ENCODE data around the gene PPP1R12A.
"Not testable (repeated sequence)": the region's sequence is repeated elsewhere in the genome, so short reads cannot be mapped to it uniquely, and the experiment has no call there.

The PPP1R12A gene

DNA sequence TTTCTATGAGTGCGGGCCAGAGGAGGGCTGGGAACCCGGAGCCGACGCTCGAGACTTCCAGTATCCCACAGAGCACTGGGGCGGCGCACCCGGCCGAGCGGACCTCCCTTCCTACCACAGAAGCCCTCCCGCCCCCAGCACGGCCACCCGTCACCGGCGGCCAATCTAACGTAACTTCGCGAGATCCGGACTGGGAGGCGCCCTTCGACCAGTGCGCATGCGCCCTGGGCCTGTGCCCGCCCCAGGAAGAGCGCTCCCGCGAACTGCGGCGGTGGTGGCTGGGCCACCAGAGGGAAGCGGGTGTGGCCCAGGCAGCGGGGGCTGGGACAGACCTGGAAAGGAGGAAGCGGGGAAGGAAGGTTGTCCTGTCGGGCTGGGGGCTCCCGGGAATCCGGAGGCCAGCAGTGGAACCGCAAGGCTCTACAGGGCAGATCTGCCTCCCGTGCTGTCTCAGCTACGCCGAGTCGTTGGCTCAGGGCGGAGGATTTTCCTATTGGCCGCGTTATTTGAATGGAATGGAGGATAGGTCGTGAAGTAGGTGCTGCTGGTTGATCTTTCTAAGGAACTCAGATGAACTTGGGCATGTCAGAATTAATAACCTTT lies at the start of gene PPP1R12A:
PPP1R12A (minus strand) TSS at position 77 of the 603 bp plus-strand sequence. CDS start 166 bp downstream, outside the sequence.
- peak; percentile 93 for DNase-seq

DNA sequence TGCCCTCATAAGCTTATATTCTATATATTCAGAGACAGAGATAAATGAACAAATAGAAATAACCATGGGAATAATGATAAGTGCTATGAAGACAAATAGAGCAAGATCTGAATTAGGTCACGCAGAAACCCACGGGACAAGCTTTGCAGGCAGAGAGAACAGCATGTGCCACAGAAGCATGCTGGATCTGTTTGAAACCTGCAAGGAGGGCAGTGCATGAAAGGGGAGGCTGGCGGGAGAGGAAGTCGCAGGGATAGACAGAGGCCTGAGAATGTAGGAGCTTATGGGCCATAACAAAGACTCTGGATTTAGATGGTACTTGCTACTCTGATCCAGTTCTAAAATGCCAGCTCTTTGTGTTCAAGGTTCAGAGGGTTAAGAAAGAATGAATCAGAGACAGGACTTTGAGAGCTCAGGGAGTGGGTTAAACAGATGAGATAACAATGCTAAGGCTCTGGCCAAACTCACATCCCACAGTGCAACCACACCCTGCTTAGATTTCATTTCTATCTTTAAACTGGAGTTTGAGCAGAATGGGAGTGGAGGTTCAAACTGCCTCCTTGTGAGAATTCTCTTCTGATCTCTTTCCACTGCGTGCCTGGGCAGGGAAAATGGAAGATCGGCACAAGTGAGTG lies 49.2 kb upstream of the PPP1R12A start:
- no peak for DNase-seq

DNA sequence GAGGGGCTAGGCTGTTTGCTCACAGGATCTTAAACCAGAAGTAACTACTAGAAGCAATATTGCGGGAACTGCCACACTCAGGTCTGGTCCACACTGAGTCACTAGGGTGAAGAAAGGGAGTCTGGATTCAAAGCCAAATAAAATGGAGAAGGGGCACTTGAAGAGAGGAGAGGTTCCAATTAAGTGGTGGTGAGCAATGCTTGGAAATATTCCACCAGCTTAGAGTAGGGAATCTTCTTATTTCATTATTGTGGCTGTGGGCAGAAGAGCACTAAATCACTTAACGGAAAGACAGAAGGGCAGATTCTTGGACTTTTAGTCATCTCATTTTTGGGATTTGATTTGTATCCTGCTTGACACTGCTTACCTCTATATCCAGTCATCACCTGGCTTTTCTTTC lies 48.6 kb upstream of the PPP1R12A start:
- DNase-seq = no peak

DNA sequence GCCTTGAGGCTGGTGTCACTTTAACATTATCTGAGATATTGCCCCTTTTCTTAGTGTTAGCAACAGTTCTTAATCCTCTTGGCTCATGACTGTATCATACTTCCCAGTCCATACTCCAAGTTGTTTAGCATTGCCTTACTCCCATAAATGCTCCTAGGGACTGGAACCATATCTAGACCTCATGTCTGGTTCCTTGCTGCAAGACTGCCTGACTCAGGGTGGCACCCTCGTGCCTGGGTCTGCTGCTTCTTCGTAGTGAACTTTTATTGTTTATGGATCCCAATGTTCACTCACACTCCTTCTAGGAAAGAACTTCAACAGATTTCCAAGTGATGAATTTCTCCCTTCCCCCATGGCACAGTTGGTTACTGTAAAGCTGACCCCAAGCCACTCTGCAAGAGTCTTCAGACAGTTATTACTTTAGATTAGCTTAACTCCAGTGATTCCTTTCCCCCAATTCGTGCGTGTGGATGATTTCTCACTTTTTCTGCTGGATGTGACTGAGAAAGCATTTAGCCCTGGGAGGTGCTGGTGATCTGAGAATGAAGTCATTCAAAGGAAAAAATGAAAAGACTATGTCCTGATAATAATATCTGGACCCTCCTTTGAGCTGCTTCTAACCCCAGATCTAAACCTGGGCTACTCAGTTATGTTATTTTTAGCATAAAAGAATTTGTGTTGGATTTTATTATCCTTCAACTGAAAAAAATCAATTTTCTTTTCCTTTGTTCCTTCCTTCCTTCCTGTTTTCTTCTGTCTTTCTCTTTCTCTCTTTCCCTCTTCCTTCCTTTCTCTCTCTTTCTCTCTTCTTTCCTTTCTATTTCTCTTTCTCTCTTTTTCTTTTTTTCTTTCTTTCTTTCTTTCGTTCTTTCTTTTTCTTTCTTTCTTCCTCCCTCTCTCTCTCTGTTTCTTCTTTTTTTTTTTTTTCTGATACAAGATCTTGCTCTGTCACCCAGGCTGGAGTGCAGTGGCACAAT lies 47.5 kb upstream of the PPP1R12A start:
- DNase-seq = no peak

DNA sequence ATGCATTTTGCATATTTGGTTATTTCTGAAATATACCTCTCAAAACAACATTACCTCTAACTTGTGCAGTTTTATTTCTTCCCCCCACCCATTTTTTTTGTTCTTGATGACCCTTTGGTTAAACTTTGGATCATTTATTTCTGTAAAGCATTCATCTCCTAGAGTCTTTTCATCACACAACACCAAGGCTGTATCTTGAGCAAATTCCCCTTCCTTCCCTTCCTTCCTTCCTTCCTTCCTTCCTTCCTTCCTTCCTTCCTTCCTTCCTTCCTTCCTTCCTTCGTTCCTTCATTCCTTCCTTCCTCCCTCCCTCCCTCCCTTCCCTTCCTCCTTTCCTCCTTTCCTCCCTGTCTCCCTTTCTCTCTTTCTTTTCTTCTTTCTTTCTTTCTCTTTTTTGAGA lies 43.8 kb upstream of the PPP1R12A start:
- DNase-seq = no peak

DNA sequence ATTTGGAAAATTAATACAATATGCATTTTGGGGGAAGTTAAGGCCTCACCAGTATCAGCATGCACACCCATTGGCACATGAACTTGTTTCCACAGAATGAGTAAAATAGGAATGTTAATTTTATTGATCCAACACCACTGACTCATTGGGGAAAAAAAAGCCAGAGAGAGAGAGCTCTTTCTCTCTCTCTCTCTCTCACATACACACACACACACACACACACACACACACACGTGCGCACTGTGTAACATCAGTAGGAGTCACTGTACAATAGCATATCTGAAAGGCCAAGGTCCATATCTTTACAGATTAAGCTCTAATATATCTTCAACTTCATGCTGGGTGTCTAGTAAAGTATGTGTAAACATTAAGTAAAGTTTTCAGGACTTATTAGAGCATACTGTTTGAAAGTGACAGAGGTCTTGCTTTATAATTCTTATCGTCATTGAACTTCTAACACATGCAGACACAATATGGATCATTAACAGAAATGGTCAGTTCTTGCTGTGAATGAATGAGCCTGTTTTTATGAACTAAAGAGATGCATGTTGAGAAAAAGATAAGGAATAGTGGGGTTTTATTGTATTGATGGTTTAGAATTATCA lies 43.1 kb upstream of the PPP1R12A start:
- not testable (repeated sequence) for DNase-seq

DNA sequence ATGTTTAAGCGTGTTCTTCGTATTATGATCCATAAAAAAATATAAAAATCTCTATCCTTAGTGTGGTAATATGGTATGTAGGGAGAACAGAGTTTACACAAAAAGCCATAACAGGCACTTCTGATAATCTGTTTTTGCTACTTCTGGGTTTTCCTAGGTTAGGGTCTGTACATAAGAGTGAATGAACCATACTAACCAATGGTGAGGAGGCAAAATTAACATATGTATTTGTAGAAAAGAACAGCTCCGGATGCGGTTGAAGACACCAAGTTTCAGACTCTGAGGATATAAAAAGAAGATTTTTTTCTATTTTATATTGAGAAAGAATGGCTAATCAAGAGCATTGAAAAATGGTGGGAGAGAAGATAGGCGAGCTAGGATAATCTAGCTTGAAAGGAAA lies 40.2 kb upstream of the PPP1R12A start:
- no peak for DNase-seq

DNA sequence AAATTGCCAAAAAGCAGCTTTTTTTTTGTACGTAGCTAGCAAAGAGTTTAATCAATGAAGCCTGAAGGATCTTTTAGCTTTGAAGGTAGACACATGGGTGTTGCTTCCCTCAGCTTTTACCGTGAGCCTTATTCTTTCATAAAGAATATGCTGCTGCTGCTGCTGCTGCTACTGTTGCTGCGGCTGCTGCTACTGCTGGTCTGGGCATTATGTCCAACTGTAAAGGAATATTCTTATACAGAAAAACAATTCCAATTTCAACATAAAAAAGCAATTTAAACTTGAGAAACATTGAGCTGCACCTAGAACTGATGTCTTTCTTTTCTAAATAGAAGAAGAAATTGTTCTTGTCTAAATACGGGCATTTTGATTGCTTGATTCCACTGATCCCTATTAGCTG lies 38.9 kb upstream of the PPP1R12A start:
- DNase-seq = no peak

DNA sequence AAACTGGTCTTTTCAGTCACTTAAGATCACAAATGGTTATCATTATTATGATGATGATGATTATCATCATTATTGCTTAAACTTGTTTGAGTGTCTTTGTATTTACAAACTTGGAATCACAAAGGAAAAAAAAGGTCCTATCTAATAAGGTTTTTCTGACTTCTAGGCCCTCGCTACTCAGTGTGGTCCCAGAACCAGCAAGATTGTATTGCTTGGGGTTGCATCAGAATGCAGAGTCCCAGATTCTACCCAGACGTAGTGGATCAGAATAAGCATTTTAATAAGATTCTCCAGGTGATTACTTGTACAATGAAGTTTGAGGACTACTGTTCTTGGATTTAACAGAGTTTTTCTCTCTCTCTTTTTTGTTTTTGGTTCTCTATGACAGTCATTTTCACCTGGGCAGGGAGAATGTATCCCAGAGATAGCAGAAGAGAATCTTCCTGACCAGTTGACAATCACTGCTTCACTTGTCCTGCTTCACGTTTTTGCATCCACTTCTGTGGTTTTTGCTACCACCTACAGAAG lies 29.3 kb upstream of the PPP1R12A start:
- DNase-seq = no peak

DNA sequence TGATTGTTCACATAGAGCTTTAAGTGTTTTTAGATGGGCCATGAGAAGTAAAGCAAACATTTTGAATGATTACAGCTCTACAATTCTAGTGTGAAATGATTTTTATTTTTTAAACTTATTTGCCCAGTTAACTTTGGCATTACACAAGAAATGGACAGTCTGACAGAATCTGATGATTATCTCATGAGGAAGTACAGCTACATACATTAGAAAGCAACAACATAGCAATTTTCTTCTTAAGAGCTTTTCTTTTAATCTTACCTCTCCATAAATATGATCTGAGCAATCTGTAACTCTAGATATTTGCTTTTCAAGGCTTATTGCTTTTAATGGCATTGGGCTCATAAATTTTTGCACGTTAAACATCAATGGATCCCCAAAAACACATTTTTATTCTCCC lies 26.5 kb upstream of the PPP1R12A start:
- DNase-seq = no peak

DNA sequence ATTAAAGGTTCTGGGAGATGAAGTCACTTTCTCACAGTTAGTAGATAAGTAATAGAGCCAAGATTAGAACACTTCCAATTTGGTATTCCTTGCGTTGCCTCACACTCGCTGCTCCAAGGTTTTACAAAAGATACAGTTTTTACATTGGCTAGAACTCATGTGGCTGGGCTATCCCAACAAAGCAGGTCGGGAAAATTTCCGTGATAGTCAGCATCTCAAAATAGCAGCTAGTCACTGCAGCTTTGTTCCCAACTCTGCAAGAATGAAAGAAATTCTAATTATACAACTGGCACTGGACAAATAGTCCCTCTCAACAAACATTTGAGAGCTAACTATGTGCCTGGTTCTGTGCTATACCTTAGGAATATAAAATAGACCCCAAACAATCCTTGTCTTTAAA lies 24.6 kb upstream of the PPP1R12A start:
- no peak for DNase-seq

DNA sequence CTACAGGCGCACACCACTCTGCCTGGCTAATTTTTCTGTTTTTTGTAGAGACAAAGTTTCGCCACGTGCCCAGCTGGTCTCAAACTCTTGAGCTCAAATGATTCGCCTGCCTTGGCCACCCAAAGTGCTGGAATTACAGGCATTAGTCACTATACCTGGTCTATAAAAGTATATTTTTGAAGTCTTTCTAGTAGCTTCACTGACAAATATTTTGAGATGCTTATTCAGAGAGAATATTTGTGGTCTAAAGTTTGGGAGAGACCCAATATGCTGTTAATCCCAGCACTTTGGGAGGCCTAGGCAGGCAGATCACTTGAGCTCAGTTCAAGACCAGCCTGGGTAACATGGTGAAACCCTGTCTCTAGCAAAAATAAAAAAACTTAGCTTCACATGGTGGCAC lies 22.0 kb upstream of the PPP1R12A start:
- DNase-seq = no peak

DNA sequence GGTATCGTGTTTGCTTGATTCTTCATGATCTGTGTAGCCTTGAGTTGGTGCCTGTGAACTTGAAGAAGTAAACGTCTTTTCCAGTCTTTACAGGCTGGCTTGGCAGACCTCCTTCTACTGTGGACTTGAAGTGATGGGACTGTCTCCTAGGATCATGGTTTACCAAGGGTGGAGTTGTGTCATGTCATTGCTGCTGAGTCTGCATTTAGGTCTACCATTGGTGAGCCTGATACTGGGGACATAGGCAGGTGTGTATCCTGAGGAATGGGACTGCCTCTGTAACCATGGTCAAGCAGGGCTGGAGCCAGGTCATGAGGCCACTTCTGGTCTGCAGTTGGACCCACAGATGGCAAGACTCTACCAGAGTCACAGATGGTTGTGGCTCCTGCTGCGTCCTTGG lies 20.7 kb upstream of the PPP1R12A start:
- DNase-seq = no peak

DNA sequence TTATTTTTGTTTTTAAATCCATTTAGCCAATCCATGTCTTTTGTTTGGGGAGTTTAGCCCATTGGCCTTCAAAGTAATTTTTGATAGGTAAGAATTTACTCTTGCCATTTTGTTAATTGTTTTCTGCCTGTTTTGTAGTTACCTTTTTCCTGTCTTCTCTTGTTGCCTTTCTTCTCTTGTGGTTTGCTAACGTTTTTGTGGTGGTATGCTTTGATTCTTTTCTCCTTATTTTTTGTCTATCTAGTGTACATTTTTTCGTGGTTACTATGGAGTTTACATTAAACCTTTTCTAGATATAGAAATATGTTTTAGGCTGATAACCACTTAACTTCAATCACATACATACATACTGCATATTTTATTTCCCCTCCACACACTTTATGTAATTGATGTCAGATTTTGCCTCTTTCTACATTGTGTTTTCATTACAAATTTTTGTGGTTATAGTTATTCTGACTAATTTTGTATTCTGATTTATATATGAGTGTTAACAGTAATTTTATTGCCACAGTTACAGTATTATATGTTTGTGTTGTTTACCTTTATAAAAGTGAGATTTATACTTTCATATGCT lies 19.2 kb upstream of the PPP1R12A start:
- no peak for DNase-seq

DNA sequence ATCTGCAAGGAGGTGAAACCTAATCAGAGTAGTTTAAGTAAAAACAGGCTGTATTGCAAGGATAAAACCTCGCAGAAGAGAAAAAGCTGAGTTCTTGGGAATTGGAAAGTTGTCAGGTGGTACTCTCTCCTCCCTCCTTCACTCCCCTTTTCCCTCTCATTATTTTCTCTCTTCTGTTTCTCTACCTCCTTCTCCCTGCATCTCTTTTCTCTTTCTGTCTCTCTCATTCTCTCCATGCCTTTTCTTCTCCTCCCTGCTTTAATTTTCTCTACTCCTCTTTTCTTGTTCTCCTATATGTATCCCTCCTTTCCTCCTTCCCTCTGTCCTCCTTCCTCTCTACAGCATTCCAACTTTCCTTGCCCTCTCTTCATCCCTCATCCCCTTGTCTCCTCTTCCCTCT lies 14.2 kb upstream of the PPP1R12A start:
- DNase-seq = no peak

DNA sequence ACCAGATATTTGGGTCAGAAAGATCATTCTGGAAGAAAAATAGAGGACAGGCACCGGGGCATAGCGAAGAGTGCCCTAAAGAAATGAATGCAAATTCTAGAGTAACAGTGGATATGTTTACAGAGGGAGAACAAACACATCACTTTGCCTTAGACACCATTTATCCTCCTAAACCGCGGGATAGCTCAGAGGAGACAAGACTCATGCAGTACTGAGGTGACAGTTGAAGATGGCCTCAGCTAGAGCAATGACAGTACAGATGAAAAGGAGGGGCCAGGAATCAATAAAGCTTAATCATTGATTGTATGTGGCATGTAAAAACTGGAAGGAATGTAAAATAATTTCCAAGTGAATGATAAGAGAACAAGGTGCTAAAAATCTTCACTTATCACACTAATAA lies 10.5 kb upstream of the PPP1R12A start:
- DNase-seq = no peak

DNA sequence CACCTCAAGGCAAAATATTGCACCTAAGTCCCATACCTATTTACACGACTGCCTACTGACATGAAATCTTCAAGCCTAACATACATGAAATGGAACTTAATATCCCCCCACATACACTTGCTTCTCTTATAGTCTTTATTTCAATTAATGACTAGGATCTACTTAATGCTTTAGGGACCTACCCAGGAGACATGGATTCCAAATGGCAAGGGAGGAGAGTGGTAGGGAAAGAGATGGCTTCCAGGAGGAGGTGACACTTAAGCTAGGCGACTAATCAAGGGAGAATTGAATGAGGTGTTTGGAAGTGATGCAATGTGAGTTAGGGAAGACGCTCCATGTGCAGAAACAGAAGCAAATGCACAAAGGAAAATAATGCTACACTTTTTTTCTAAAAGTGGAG lies 9.7 kb upstream of the PPP1R12A start:
- DNase-seq = no peak

DNA sequence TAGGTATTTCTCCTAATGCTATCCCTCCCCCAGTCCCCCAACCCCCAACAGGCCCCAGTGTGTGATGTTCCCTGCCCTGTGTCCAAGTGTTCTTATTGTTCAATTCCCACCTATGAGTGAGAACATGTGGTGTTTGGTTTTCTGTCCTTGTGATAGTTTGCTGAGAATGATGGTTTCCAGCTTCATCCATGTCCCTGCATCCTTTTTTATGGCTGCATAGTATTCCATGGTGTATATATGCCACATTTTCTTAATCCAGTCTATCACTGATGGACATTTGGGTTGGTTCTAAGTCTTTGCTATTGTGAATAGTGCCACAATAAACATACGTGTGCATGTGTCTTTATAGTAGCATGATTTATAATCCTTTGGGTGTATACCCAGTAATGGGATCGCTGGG lies 7.9 kb upstream of the PPP1R12A start:
- not testable (repeated sequence) for DNase-seq

DNA sequence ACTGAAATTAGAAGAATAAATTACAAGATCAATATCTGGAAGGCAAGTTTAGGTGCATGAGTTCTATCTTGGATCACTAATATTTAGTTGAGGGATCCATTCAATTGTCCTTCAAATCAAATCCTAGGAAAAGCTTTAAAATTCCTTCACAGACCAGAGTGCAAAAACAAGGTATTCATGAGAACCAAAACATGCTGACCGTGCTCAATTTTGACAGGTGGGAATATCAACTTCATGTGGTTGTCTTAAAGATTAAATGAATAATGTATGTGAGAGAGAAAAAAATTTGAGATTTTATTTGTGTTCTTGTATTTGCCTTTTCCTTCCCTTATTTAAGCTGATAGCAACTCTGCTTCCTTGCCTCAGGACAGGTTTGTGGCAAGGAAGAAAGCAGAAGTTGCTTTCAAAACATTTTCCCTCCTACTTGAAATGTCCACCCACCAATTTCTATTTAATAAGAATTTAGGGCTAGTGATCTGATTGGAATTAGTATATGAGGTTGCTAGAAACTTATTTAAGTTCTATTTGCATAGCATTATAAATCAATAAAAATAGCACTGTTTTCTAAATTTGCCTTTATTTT lies 4.9 kb upstream of the PPP1R12A start:
- DNase-seq = no peak

DNA sequence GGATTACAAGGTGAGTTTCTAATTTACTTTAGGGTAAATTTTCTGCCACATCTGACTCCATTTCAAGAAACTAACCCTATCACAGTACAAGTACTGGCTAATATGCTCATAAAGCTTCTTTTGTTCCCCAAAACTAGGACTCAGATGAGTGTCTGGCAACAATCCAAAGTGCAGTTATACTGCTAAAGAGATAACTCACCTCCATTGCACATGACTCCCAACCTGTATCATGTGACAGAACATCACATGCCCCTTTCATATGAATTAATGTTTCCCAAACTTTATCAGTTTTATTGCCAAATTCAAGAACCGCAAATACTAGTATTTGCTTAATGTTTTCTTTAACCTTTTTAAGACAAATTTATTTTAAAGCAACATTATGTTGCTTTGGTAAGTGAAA lies 3.9 kb upstream of the PPP1R12A start:
- DNase-seq = no peak

DNA sequence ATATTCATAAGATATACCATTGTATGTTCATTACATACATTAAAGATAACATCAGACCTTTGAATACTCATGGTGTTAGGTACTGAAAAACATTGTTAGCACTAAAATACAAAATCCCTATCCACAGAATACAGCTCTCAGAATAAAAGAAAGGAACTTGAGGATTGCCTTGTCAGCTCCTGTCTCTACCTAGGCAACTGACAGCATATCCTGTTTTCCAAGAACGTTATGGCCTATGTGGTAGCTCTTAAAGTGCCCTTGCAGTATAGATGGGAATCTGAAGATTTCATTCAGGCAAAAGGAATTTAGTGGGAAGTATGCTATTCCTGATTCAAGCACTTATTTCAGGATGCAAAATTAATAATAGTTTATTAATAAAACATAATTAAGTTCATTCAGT lies 1.8 kb upstream of the PPP1R12A start:
- DNase-seq = no peak

DNA sequence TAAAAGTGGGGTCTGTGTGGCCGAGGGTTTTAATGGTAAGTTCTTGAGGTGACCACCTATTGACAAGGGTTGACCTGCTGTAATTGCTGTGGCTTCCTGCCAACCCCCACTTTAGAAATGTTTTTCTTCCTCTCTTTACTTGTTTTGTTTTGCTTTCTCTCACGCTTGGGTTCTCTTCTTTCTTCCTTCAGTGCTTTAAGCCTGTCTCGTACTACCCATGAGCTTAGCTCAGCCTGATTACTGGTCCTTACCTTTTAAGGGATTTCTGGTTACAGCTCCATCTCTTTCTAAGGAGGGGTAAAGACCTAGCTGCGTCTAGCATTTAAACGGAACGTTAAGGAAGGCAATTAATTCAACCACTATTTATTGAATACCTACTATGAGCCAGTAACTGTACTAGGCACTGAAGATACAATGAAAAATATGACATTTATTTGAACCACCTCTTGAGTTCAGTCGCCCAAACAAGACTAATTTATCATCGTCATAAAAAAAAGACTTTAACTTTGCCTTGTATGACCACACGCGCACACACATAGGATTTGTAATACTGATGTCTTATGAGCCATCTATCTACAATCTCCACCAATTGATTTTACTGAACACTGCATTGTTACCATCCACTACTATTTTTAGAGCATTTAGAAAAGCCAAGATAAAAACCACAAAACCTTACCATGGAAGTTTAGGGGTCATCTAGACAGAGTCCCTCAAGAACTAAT lies 888 bp upstream of the PPP1R12A start:
- no peak for DNase-seq

Data from activated CD4-positive, CD25-positive, alpha-beta regulatory T cell treated with anti-CD3 and anti-CD28 coated beads, Interleukin-2, amount 50 U/mL, for 72 hours (primary cell).